ENCODE results near the gene TRMT2B.

DNA sequence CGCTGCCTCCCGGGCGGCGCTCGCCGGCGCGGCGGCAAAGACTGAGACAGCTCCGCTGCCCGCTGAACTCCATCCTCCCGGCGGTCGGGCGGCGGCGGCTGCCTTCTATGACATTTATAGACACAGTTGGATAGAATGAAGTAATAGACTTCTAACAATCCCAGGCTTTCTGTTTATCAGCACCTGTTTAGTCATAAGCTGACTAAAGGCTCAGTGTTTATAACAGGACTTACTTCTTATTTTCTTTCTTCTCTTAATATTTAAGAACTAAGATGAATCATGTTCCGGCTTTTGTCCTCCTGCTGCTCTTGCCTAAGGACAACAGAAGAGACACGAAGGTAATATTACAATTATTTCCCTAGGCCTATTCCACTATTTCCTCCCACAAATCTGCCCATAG lies 78.5 kb downstream of the TRMT2B start:
- TF ChIP-seq, protein P1, sequence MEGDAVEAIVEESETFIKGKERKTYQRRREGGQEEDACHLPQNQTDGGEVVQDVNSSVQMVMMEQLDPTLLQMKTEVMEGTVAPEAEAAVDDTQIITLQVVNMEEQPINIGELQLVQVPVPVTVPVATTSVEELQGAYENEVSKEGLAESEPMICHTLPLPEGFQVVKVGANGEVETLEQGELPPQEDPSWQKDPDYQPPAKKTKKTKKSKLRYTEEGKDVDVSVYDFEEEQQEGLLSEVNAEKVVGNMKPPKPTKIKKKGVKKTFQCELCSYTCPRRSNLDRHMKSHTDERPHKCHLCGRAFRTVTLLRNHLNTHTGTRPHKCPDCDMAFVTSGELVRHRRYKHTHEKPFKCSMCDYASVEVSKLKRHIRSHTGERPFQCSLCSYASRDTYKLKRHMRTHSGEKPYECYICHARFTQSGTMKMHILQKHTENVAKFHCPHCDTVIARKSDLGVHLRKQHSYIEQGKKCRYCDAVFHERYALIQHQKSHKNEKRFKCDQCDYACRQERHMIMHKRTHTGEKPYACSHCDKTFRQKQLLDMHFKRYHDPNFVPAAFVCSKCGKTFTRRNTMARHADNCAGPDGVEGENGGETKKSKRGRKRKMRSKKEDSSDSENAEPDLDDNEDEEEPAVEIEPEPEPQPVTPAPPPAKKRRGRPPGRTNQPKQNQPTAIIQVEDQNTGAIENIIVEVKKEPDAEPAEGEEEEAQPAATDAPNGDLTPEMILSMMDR (IDR thresholded peaks at IDR 0.05): no peak
- TF ChIP-seq POLR2AphosphoS5 (IDR thresholded peaks at IDR 0.05): no peak
- no peak for TF ChIP-seq EP300 (IDR thresholded peaks at IDR 0.05)
